Measurements from ENCODE around the gene IZUMO2.

The IZUMO2 gene

GRCh38 chr19:50159078-50159477 lies 4.0 kb downstream of the IZUMO2 start:
- no peak overlapping the region for H3K4me3 ChIP-seq (replicated peaks; ENCODE audit: low read depth, low read length)
- no peak for TF ChIP-seq CTCF (IDR thresholded peaks at IDR 0.05; ENCODE audit: low read depth, low read length, missing control alignments)
- no peak for DNase-seq (ENCODE audit: extremely low read depth, low read depth)

GRCh38 chr19:50158577-50158976 lies 4.5 kb downstream of the IZUMO2 start:
- no peak for TF ChIP-seq CTCF (IDR thresholded peaks at IDR 0.05; ENCODE audit: low read depth, low read length, missing control alignments)
- H3K4me3 ChIP-seq (replicated peaks; ENCODE audit: low read depth, low read length): no peak overlapping the region
- no peak for DNase-seq (ENCODE audit: extremely low read depth, low read depth)

GRCh38 chr19:50155520-50156109 lies 7.5 kb downstream of the IZUMO2 start:
- DNase-seq (ENCODE audit: extremely low read depth, low read depth): no peak
- H3K4me3 ChIP-seq (replicated peaks; ENCODE audit: low read depth, low read length): no peak overlapping the region
- TF ChIP-seq CTCF (IDR thresholded peaks at IDR 0.05; ENCODE audit: low read depth, low read length, missing control alignments): no peak

GRCh38 chr19:50154529-50154928 lies 8.6 kb downstream of the IZUMO2 start:
- no peak for DNase-seq (ENCODE audit: extremely low read depth, low read depth)
- no peak overlapping the region for H3K4me3 ChIP-seq (replicated peaks; ENCODE audit: low read depth, low read length)
- no peak for TF ChIP-seq CTCF (IDR thresholded peaks at IDR 0.05; ENCODE audit: low read depth, low read length, missing control alignments)

- no peak for DNase-seq (ENCODE audit: extremely low read depth, low read depth)
- no peak overlapping the region for H3K4me3 ChIP-seq (replicated peaks; ENCODE audit: low read depth, low read length)
- TF ChIP-seq CTCF (IDR thresholded peaks at IDR 0.05; ENCODE audit: low read depth, low read length, missing control alignments): no peak
Measured at GRCh38 chr19:50152578-50152977, 10.5 kb downstream of the IZUMO2 start.

- H3K4me3 ChIP-seq (replicated peaks; ENCODE audit: low read depth, low read length): no peak overlapping the region
- DNase-seq (ENCODE audit: extremely low read depth, low read depth): no peak
- no peak for TF ChIP-seq CTCF (IDR thresholded peaks at IDR 0.05; ENCODE audit: low read depth, low read length, missing control alignments)
Measured at GRCh38 chr19:50148528-50148927, 14.6 kb downstream of the IZUMO2 start.

All from HFF-Myc (cell line).